Right atrium auricular region (tissue), 2 donors: ENCODE data around the gene HBE1. TPM values are rescaled to one million over a fixed set of nuclear protein-coding genes. Genes with fewer than 3 reads are reported as not detected.

Experiments
- DNase-seq: peaks from one replicate; pipeline ENCODE4 v3.0.0-alpha.2; 2019; ENCODE audit warnings: low spot score
- H3K27ac ChIP-seq, 2 donors: fragments of 200-600 bp; sonication (generic); 1 replicate in 1 of 2; 2 replicates in 1 of 2; pipeline ENCODE4 v1.5.1; 2016 to 2019
- H3K27me3 ChIP-seq, 2 donors: fragments of 200-600 bp; sonication (generic); one replicate each; pipeline versions ENCODE4 v1.5.1 to v1.6.0; 2017 to 2019
- H3K36me3 ChIP-seq: fragments of 200-600 bp; sonication (generic); one replicate; pipeline ENCODE4 v1.5.1; 2016
- H3K4me1 ChIP-seq, 2 donors: fragments of 200-600 bp; sonication (generic); one replicate each; pipeline versions ENCODE4 v1.5.1 to v1.6.0; 2017 to 2019
- H3K4me3 ChIP-seq, 2 donors: fragments of 200-600 bp; sonication (generic); 1 replicate in 1 of 2; 2 replicates in 1 of 2; pipeline ENCODE4 v1.5.1; 2017 to 2019; ENCODE audit warnings: mild to moderate bottlenecking in 1 of 2, moderate library complexity in 1 of 2
- H3K9me3 ChIP-seq, 2 donors: fragments of 200-600 bp; sonication (generic); one replicate each; pipeline ENCODE4 v1.5.1; 2019
- total RNA-seq, 2 donors: library from RNA; depleted of rRNA; stranded (reverse); fragments of >200 nt; gene quantifications; one replicate each; pipeline ENCODE4 v1.1.0, GENCODE V29; 2016
- TF ChIP-seq, protein P1 (sequence below), 2 donors: fragments of 200-600 bp; sonication (generic); IDR thresholded peaks; one replicate each; pipeline ENCODE4 v1.5.1; 2019; ENCODE audit warnings: antibody characterized with exemption in 2 of 2

HBE1 gene
- total RNA-seq, 2 donors from 2014 or later, result not detected

DNA sequence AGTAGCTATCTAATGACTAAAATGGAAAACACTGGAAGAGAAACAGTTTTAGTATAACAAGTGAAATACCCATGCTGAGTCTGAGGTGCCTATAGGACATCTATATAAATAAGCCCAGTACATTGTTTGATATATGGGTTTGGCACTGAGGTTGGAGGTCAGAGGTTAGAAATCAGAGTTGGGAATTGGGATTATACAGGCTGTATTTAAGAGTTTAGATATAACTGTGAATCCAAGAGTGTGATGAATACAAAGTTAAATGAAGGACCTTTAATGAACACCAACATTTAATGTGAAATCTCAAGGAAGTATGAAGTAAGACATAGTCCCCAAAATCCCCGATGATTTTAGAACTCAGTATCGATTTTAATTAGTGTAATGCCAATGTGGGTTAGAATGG is 32.3 kb downstream of the HBE1 start:
- no peaks in the 10 kb centered on the region for H3K4me1 ChIP-seq
- TF ChIP-seq, protein P1, sequence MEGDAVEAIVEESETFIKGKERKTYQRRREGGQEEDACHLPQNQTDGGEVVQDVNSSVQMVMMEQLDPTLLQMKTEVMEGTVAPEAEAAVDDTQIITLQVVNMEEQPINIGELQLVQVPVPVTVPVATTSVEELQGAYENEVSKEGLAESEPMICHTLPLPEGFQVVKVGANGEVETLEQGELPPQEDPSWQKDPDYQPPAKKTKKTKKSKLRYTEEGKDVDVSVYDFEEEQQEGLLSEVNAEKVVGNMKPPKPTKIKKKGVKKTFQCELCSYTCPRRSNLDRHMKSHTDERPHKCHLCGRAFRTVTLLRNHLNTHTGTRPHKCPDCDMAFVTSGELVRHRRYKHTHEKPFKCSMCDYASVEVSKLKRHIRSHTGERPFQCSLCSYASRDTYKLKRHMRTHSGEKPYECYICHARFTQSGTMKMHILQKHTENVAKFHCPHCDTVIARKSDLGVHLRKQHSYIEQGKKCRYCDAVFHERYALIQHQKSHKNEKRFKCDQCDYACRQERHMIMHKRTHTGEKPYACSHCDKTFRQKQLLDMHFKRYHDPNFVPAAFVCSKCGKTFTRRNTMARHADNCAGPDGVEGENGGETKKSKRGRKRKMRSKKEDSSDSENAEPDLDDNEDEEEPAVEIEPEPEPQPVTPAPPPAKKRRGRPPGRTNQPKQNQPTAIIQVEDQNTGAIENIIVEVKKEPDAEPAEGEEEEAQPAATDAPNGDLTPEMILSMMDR (IDR thresholded peaks at IDR 0.05), result no peak
- no peak for DNase-seq
- no peak overlapping the region for H3K27ac ChIP-seq
- no peaks in the 10 kb centered on the region for H3K36me3 ChIP-seq
- H3K27me3 ChIP-seq, result no peaks in the 10 kb centered on the region
- H3K9me3 ChIP-seq, result no peaks in the 10 kb centered on the region
- no peak overlapping the region for H3K4me3 ChIP-seq

DNA sequence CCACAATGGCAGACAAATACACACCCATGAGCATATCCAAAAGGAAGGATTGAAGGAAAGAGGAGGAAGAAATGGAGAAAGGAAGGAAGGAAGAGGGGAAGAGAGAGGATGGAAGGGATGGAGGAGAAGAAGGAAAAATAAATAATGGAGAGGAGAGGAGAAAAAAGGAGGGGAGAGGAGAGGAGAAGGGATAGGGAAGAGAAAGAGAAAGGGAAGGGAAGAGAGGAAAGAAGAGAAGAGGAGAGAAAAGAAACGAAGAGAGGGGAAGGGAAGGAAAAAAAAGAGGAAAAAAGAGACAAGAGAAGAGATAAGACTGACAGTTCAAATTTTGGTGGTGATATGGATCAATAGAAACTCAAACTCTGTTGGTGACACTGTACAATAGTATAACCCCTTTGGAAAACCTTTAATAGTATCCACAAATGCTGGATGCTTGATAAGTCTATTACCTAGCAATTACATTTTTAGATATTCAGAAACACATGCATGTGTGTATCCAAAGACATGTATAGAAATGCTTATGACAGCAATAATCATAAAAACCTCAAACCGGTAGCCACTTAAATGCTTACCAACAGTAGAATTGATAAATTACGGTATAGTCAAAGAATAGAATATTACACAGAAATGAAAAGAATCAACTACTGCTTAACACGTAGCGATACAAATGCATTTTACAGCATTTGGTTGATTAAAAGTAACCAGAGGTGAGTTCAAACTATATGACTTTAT is 34.2 kb downstream of the HBE1 start:
- Histone ChIP-seq H3K4me3 (no peak overlapping the region), H3K9me3 (no peaks in the 10 kb centered on the region), H3K36me3 (no peaks in the 10 kb centered on the region), H3K27ac (no peak overlapping the region), H3K27me3 (no peaks in the 10 kb centered on the region), H3K4me1 (no peaks in the 10 kb centered on the region)
- no peak for DNase-seq
- TF ChIP-seq, protein P1 (IDR thresholded peaks at IDR 0.05), result no peak

DNA sequence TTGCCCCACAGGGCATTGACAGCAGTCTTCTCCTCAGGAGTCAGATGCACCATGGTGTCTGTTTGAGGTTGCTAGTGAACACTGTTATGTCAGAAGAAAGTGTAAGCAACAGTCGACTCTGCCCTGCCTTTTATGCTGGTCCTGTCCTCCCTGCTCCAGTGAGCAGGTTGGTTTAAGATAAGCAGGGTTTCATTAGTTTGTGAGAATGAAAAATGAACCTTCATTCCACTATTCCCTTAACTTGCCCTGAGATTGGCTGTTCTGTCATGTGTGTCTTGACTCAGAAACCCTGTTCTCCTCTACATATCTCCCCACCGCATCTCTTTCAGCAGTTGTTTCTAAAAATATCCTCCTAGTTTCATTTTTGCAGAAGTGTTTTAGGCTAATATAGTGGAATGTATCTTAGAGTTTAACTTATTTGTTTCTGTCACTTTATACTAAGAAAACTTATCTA is 35.3 kb downstream of the HBE1 start, which contains the start of gene HBD:
TSS of gene HBD (minus strand) at position 103 of the 454 bp plus-strand sequence. CDS start at position 53, 50 bp downstream.
- H3K4me1 ChIP-seq, result no peaks in the 10 kb centered on the region
- no peaks in the 10 kb centered on the region for H3K36me3 ChIP-seq
- H3K4me3 ChIP-seq, result no peak within 1 kb of the TSS
- DNase-seq, result no peak
- no peaks in the 10 kb centered on the region for H3K27me3 ChIP-seq
- TF ChIP-seq, protein P1 (IDR thresholded peaks at IDR 0.05), result no peak
- no peak within 1 kb of the TSS for H3K27ac ChIP-seq
- no peaks in the 10 kb centered on the region for H3K9me3 ChIP-seq

- TF ChIP-seq, protein P1 (IDR thresholded peaks at IDR 0.05), result no peak
- no peak for DNase-seq
Observed at GRCh38 chr11:5233307-5233706, 36.4 kb downstream of the HBE1 start.

GRCh38 chr11:5232821-5233220 is 36.9 kb downstream of the HBE1 start:
- H3K27ac ChIP-seq, result no peak overlapping the region
- H3K27me3 ChIP-seq, result no peaks in the 10 kb centered on the region
- H3K9me3 ChIP-seq, result no peaks in the 10 kb centered on the region
- TF ChIP-seq, protein P1 (IDR thresholded peaks at IDR 0.05), result no peak
- no peak for DNase-seq
- no peaks in the 10 kb centered on the region for H3K36me3 ChIP-seq
- no peak overlapping the region for H3K4me3 ChIP-seq
- H3K4me1 ChIP-seq, result no peaks in the 10 kb centered on the region

More at GRCh38 chr11:5233307-5233706, 36.4 kb downstream of the HBE1 start:
- H3K4me3 ChIP-seq, result no peak overlapping the region
- H3K27me3 ChIP-seq, result no peaks in the 10 kb centered on the region
- no peaks in the 10 kb centered on the region for H3K9me3 ChIP-seq
- H3K4me1 ChIP-seq, result no peaks in the 10 kb centered on the region
- H3K36me3 ChIP-seq, result no peaks in the 10 kb centered on the region
- no peak overlapping the region for H3K27ac ChIP-seq
